ENCODE measurements around the gene MPIG6B. TPM values are rescaled to one million over a fixed set of nuclear protein-coding genes. Genes with fewer than 3 reads are reported as not detected.
"Not testable (repeated sequence)": the region's sequence is repeated elsewhere in the genome, so short reads cannot be mapped to it uniquely, and the experiment has no call there.

The MPIG6B gene
- polyA plus RNA-seq, 6 donors from 2014 or later, result 3.0 to 5.1 (median 3.7) TPM; not detected in 1

DNA sequence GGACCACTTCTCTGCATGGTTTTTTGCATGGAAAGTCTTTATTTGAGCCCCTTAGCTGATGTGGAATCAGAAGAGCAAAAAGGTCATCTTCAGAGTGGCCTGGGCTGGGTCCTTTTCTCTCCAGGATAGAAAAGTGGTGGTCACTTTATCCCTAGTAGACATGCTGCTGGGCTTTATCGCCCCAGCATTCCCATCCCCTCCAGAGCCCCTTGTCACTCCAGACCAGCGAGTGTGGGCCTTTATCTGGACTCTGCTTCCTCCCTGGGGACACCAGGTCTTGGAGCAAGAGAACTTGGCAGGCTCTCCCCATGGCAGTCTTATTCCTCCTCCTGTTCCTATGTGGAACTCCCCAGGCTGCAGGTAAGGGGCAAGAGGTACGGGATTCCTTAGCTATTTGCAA lies 16.6 kb upstream of the MPIG6B start, which contains the start of gene LY6G6F:
TSS of gene LY6G6F (plus strand) at position 268 of the 400 bp plus-strand sequence. CDS start at position 309, 41 bp downstream.
- no peaks in the 10 kb centered on the region for H3K9me3 Mint-ChIP-seq
- H3K4me1 Mint-ChIP-seq, result peaks cover 26 to 35% (median 29%) of the 10 kb centered on the region in 3 donors
- no peak for DNase-seq
- H3K36me3 Mint-ChIP-seq, result peaks cover 0 to 5% of the 10 kb centered on the region in 2 donors
- peak within 1 kb of the TSS in 2 of 8 donors; percentile 9 to 36 for H3K4me3 Mint-ChIP-seq
- no peak for ATAC-seq (ENCODE audit: low read depth in 2 of 2)
- H3K27me3 Mint-ChIP-seq, result no peaks in the 10 kb centered on the region
- no peak within 1 kb of the TSS for H3K27ac Mint-ChIP-seq

DNA sequence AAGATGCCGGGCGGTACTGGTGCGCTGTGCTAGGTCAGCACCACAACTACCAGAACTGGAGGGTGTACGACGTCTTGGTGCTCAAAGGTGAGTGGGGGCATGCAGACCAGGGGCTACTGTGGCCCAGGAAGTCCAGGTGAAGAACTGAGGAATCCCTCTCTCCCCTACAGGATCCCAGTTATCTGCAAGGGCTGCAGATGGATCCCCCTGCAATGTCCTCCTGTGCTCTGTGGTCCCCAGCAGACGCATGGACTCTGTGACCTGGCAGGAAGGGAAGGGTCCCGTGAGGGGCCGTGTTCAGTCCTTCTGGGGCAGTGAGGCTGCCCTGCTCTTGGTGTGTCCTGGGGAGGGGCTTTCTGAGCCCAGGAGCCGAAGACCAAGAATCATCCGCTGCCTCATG lies 15.5 kb upstream of the MPIG6B start:
- H3K27ac Mint-ChIP-seq, result no peak overlapping the region
- peaks cover 0 to under 1% (median 0%) of the 10 kb centered on the region in 3 donors for H3K27me3 Mint-ChIP-seq
- peaks cover 22 to 30% (median 28%) of the 10 kb centered on the region in 3 donors for H3K4me1 Mint-ChIP-seq
- no peak for DNase-seq
- ATAC-seq (ENCODE audit: low read depth in 2 of 2), result no peak
- no peak overlapping the region for H3K4me3 Mint-ChIP-seq
- H3K36me3 Mint-ChIP-seq, result peaks cover 0 to under 1% of the 10 kb centered on the region in 2 donors
- no peaks in the 10 kb centered on the region for H3K9me3 Mint-ChIP-seq

- Mint-ChIP-seq H3K27me3 (peaks cover 0 to 6% (median 0%) of the 10 kb centered on the region in 3 donors), H3K36me3 (no peaks in the 10 kb centered on the region), H3K4me1 (peaks cover 21 to 28% (median 26%) of the 10 kb centered on the region in 3 donors), H3K27ac (no peak overlapping the region), H3K4me3 (no peak overlapping the region), H3K9me3 (no peaks in the 10 kb centered on the region)
- DNase-seq (no peak), ATAC-seq (ENCODE audit: low read depth in 2 of 2) (no peak)
Observed at GRCh38 chr6:31708224-31708623, 14.9 kb upstream of the MPIG6B start.

DNA sequence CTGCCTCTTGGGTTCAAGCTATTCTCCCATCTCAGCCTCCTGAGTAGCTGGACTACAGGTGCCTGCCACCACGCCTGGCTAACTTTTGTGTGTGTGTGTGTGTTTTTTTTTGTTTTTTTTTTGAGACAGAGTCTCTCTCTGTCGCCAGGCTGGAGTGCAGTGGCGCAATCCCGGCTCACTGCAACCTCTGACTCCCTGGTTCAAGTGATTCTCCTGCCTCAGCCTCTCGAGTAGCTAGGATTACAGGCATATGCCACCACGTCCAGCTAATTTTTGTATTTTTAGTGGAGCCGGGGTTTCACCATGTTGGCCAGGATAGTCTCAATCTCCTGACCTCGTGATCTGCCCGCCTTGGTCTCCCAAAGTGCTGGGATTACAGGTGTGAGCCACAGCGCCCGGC lies 14.0 kb upstream of the MPIG6B start:
- not testable (repeated sequence) for H3K36me3 Mint-ChIP-seq; H3K4me3 Mint-ChIP-seq; ATAC-seq (ENCODE audit: low read depth in 2 of 2); H3K9me3 Mint-ChIP-seq; DNase-seq; H3K27ac Mint-ChIP-seq; H3K27me3 Mint-ChIP-seq
- H3K4me1 Mint-ChIP-seq, result peaks cover 17 to 22% (median 20%) of the 10 kb centered on the region in 3 donors

GRCh38 chr6:31710523-31711219 lies 12.5 kb upstream of the MPIG6B start:
- H3K27me3 Mint-ChIP-seq, result peaks cover 0 to 8% (median 0%) of the 10 kb centered on the region in 3 donors
- H3K36me3 Mint-ChIP-seq, result no peaks in the 10 kb centered on the region
- peak overlapping the region in 3 of 8 donors; percentile 10 to 31 (median 29) for H3K4me3 Mint-ChIP-seq
- H3K4me1 Mint-ChIP-seq, result peaks cover 17 to 22% (median 20%) of the 10 kb centered on the region in 3 donors
- no peaks in the 10 kb centered on the region for H3K9me3 Mint-ChIP-seq
- DNase-seq (no peak), ATAC-seq (ENCODE audit: low read depth in 2 of 2) (no peak)
- H3K27ac Mint-ChIP-seq, result peak overlapping the region in 3 of 6 donors; percentile 8 to 89 (median 47)

- Mint-ChIP-seq H3K4me3 (peak overlapping the region in 1 of 8 donors; percentile 35), H3K27me3 (peaks cover 0 to 8% (median 0%) of the 10 kb centered on the region in 3 donors), H3K9me3 (no peaks in the 10 kb centered on the region), H3K36me3 (no peaks in the 10 kb centered on the region), H3K4me1 (peaks cover 17 to 22% (median 20%) of the 10 kb centered on the region in 3 donors), H3K27ac (peak overlapping the region in 2 of 6 donors; percentile 56 to 87)
- ATAC-seq (ENCODE audit: low read depth in 2 of 2) (no peak), DNase-seq (no peak)
Observed at GRCh38 chr6:31711233-31711632, 11.9 kb upstream of the MPIG6B start.

GRCh38 chr6:31712296-31712695 lies 10.9 kb upstream of the MPIG6B start:
- DNase-seq (no peak), ATAC-seq (ENCODE audit: low read depth in 2 of 2) (peak; percentile 87 to 88)
- peak overlapping the region in 2 of 6 donors; percentile 5 to 35 for H3K27ac Mint-ChIP-seq
- peak overlapping the region in 1 of 8 donors; percentile 17 for H3K4me3 Mint-ChIP-seq
- peaks cover 0 to 8% (median 0%) of the 10 kb centered on the region in 3 donors for H3K27me3 Mint-ChIP-seq
- H3K4me1 Mint-ChIP-seq, result peaks cover 17 to 22% (median 20%) of the 10 kb centered on the region in 3 donors
- H3K9me3 Mint-ChIP-seq, result no peaks in the 10 kb centered on the region
- H3K36me3 Mint-ChIP-seq, result no peaks in the 10 kb centered on the region

GRCh38 chr6:31713465-31713864 lies 9.7 kb upstream of the MPIG6B start:
- Mint-ChIP-seq H3K4me1 (peaks cover 17 to 22% (median 20%) of the 10 kb centered on the region in 3 donors), H3K4me3 (no peak overlapping the region), H3K9me3 (no peaks in the 10 kb centered on the region), H3K27ac (peak overlapping the region in 3 of 6 donors; percentile 47 to 86 (median 63)), H3K27me3 (peaks cover 0 to 8% (median 0%) of the 10 kb centered on the region in 3 donors), H3K36me3 (no peaks in the 10 kb centered on the region)
- DNase-seq (no peak), ATAC-seq (ENCODE audit: low read depth in 2 of 2) (no peak)

DNA sequence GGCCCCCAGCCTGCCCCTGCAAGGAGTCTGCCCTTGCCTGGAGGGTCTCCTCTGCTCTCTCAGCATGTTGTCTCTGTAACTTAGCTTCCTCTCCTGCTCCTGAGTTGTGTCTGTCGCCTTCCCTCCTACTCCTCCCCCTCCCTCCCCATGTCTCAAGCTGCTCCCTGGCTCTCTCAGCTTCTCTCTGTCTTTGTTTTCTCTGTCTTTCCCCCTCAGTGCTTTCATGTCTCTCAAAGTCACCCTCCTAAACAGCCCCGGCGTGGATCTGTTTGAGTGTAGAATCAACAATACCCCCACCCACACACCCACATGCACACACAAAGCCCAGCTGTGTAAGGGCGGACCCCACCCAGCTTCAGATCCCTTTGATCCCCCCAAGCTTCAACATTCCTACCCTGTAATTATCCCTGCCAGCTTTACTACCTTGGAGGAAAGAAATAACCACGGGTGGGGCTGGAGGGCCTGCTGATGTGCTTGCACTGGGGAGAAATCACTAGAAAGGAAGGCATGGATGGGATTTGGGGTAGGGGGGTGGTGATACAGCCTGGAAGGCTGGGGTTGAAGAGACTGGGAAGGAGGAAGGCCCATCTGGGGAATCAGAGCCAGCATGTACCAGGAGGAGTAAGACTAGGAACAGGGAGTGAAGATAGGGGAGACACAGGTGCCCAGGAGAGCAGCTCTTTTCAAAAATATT lies 9.0 kb upstream of the MPIG6B start:
- DNase-seq (no peak), ATAC-seq (ENCODE audit: low read depth in 2 of 2) (no peak)
- H3K27me3 Mint-ChIP-seq, result peaks cover 0 to 8% (median 0%) of the 10 kb centered on the region in 3 donors
- peaks cover 17 to 22% (median 20%) of the 10 kb centered on the region in 3 donors for H3K4me1 Mint-ChIP-seq
- no peaks in the 10 kb centered on the region for H3K36me3 Mint-ChIP-seq
- peak overlapping the region in 1 of 6 donors; percentile 47 for H3K27ac Mint-ChIP-seq
- H3K4me3 Mint-ChIP-seq, result no peak overlapping the region
- H3K9me3 Mint-ChIP-seq, result no peaks in the 10 kb centered on the region

DNA sequence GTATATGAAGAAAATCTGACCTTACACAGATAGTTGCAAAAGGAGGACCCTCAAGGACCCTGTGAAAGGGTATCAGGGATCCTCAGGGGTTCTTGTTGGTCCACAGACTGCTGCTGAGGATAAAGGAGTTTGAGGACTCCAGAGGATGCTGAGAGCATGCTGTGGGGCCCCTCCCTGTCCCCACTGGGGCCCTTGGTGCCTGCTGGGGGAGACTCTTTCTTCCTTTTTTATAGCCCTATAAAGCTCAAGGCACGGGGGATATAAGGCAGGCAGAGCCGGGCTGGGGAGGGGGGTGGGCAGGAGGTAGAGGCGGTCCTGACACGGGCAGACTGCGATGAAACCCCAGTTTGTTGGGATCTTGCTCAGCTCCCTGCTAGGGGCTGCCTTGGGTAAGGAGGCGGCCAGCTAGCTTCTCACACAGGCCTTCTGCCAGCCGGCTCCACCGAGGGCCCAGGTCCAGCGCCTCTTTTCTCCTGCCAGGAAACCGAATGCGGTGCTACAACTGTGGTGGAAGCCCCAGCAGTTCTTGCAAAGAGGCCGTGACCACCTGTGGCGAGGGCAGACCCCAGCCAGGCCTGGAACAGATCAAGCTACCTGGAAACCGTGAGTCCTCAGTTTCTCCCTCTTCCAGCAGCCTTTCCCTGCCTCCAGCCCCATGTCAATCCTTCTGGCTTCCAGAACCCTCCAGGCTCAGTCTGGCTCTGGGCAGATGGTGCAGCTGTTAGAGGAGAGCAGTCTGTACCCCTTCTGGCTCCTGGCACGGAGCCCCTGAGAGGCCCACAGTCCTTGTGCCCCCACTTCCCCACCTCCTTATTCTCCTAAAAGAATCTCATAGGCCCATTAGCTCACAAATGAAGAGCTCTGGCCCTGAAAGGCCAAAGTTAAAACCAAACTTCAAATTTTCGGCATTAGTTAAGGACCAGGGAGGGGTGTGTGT lies 7.9 kb upstream of the MPIG6B start, which contains the start of gene LY6G6D:
TSS of gene LY6G6D (plus strand) at position 327 of the 937 bp plus-strand sequence. CDS start at position 335, 8 bp downstream.
- Mint-ChIP-seq H3K27ac (peak within 1 kb of the TSS in 2 of 6 donors; percentile 47), H3K4me3 (no peak within 1 kb of the TSS)

GRCh38 chr6:31717499-31718222 lies 5.5 kb upstream of the MPIG6B start:
- H3K4me1 Mint-ChIP-seq, result peaks cover 0 to 3% (median 0%) of the 10 kb centered on the region in 3 donors
- H3K27ac Mint-ChIP-seq, result peak overlapping the region in 1 of 6 donors; percentile 64
- DNase-seq (no peak), ATAC-seq (ENCODE audit: low read depth in 2 of 2) (no peak)
- no peak overlapping the region for H3K4me3 Mint-ChIP-seq
- peaks cover 0 to 7% (median 0%) of the 10 kb centered on the region in 3 donors for H3K27me3 Mint-ChIP-seq
- H3K9me3 Mint-ChIP-seq, result no peaks in the 10 kb centered on the region
- H3K36me3 Mint-ChIP-seq, result no peaks in the 10 kb centered on the region

More for the DNA sequence above, 7.9 kb upstream of the MPIG6B start, which contains the start of gene LY6G6D:
- no peaks in the 10 kb centered on the region for H3K9me3 Mint-ChIP-seq
- no peak for DNase-seq
- no peak for ATAC-seq (ENCODE audit: low read depth in 2 of 2)
- H3K36me3 Mint-ChIP-seq, result no peaks in the 10 kb centered on the region
- peaks cover 17 to 22% (median 19%) of the 10 kb centered on the region in 3 donors for H3K4me1 Mint-ChIP-seq
- H3K27me3 Mint-ChIP-seq, result peaks cover 0 to 8% (median 0%) of the 10 kb centered on the region in 3 donors

DNA sequence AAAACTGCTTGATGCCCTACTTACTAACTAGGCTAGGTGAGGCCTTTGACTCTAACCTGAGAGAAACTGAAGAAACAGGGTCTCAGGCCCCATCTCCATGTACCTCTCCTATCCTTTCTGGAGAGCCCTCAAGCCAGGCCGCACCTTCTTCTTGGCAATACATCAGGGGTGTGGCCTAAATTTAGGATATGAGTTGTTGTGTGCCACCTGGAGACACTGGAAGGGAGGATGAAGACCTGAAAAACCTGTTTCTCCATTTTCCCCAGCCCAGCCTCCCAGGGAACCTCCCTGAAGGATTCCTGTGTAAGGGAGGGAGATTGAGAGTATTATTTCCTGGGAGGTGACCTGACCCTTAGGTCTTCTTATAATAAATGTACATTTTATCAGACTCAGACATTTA lies 4.9 kb upstream of the MPIG6B start:
- H3K27me3 Mint-ChIP-seq, result peaks cover 0 to 1% (median 0%) of the 10 kb centered on the region in 3 donors
- H3K9me3 Mint-ChIP-seq, result no peaks in the 10 kb centered on the region
- peaks cover 3 to 8% (median 3%) of the 10 kb centered on the region in 3 donors for H3K4me1 Mint-ChIP-seq
- H3K4me3 Mint-ChIP-seq, result no peak overlapping the region
- DNase-seq (no peak), ATAC-seq (ENCODE audit: low read depth in 2 of 2) (no peak)
- H3K27ac Mint-ChIP-seq, result no peak overlapping the region
- no peaks in the 10 kb centered on the region for H3K36me3 Mint-ChIP-seq

Measured in naive B cell (primary cell).